Amniotic stem cell (primary cell): ENCODE measurements around the gene ZFTA.
"Not testable (repeated sequence)": the region's sequence is repeated elsewhere in the genome, so short reads cannot be mapped to it uniquely, and the experiment has no call there.

Experiments
- DNase-seq: peaks from one replicate; lab custom pipeline; 2025; lab: John Stamatoyannopoulos, UW

Gene ZFTA

GRCh38 chr11:63768237-63769041 lies at the start of gene ZFTA:
Gene ZFTA, minus strand, starts transcription at chr11:63768775. Its CDS starts 153 bp downstream, at chr11:63768622.
- DNase-seq, result no peak

- no peak for DNase-seq
Measured at GRCh38 chr11:63817758-63818498, 49.4 kb upstream of the ZFTA start.

GRCh38 chr11:63816732-63817131 lies 48.2 kb upstream of the ZFTA start:
- DNase-seq, result no peak

GRCh38 chr11:63816166-63816565 lies 47.6 kb upstream of the ZFTA start:
- no peak for DNase-seq

- DNase-seq, result no peak
Measured at GRCh38 chr11:63814383-63814736, 45.8 kb upstream of the ZFTA start.

GRCh38 chr11:63813563-63814382 lies 45.2 kb upstream of the ZFTA start:
- peak; percentile 17 for DNase-seq

- DNase-seq, result peak; percentile 27
Measured at GRCh38 chr11:63813035-63813562, 44.5 kb upstream of the ZFTA start, which contains the start of gene SPINDOC. Gene SPINDOC, plus strand, starts transcription at chr11:63813456. Its CDS starts 231 bp downstream, at chr11:63813687.

- no peak for DNase-seq
Measured at GRCh38 chr11:63811522-63811921, 42.9 kb upstream of the ZFTA start.

- not testable (repeated sequence) for DNase-seq
Measured at GRCh38 chr11:63810383-63810782, 41.8 kb upstream of the ZFTA start.

GRCh38 chr11:63805844-63806415 lies 37.4 kb upstream of the ZFTA start:
- no peak for DNase-seq

- DNase-seq, result no peak
Measured at GRCh38 chr11:63804259-63804658, 35.7 kb upstream of the ZFTA start.

GRCh38 chr11:63802637-63803414 lies 34.3 kb upstream of the ZFTA start:
- DNase-seq, result no peak

GRCh38 chr11:63800921-63801320 lies 32.3 kb upstream of the ZFTA start:
- no peak for DNase-seq

GRCh38 chr11:63795066-63795465 lies 26.5 kb upstream of the ZFTA start:
- DNase-seq, result no peak

GRCh38 chr11:63793161-63793560 lies 24.6 kb upstream of the ZFTA start:
- DNase-seq, result no peak

- DNase-seq, result no peak
Measured at GRCh38 chr11:63791495-63792167, 23.1 kb upstream of the ZFTA start.

- DNase-seq, result no peak
Measured at GRCh38 chr11:63785823-63786222, 17.2 kb upstream of the ZFTA start.

- DNase-seq, result no peak
Measured at GRCh38 chr11:63783925-63784592, 15.5 kb upstream of the ZFTA start.

- no peak for DNase-seq
Measured at GRCh38 chr11:63782749-63783148, 14.2 kb upstream of the ZFTA start.

- DNase-seq, result no peak
Measured at GRCh38 chr11:63779039-63779438, 10.5 kb upstream of the ZFTA start.
